ENCODE results near the gene ZCCHC7. TPM values are rescaled to one million over a fixed set of nuclear protein-coding genes. Genes with fewer than 3 reads are reported as not detected.

ZCCHC7 gene
- total and polyA plus RNA-seq, 2 of the 8 experiments (the other 6 are each of a cell fraction or from before 2014, with no cell fraction given), result 12.2 to 27.5 TPM

GRCh38 chr9:37292896-37293295 is 172.5 kb downstream of the ZCCHC7 start:
- H2BK15ac ChIP-seq (ENCODE audit: low read length), result no peak overlapping the region
- H3K14ac ChIP-seq (ENCODE audit: insufficient read length), result no peak overlapping the region
- no peak overlapping the region for H2BK5ac ChIP-seq (ENCODE audit: low read depth, low read length)
- H3K36me3 ChIP-seq (ENCODE audit: control insufficient read depth in 2 of 4, insufficient read depth in 4 of 4, low read length in 3 of 4), result no peaks in the 10 kb centered on the region
- no peaks in the 10 kb centered on the region; a peak in 2 of 7 replicates for H3K4me1 ChIP-seq (replicated peaks in 1 of 4; ENCODE audit: control insufficient read depth in 3 of 4, insufficient read depth in 4 of 4, low read length in 3 of 4)
- no peak overlapping the region for H3K27ac ChIP-seq (ENCODE audit: low read depth, low read length)
- H3K27me3 ChIP-seq (replicated peaks in 1 of 4; ENCODE audit: control insufficient read depth in 3 of 4, extremely low read depth in 1 of 4, insufficient read depth in 3 of 4, low read length in 3 of 4), result no peaks in the 10 kb centered on the region; a peak in 1 of 7 replicates
- no peaks in the 10 kb centered on the region for H4K20me1 ChIP-seq (replicated peaks in 1 of 2; ENCODE audit: control insufficient read depth in 1 of 2, insufficient read depth in 2 of 2, low read length in 2 of 2)
- H3K9ac ChIP-seq (replicated peaks in 1 of 4; ENCODE audit: extremely low read depth in 1 of 4, low read depth in 3 of 4, low read length in 3 of 4), result no peak overlapping the region
- no peak overlapping the region for H3K56ac ChIP-seq (replicated peaks; ENCODE audit: insufficient read length, low read depth, low read length)
- no peak overlapping the region for H2BK20ac ChIP-seq (ENCODE audit: low read length)
- no peak overlapping the region for H3K4me3 ChIP-seq (ENCODE audit: extremely low read depth in 1 of 4, insufficient read depth in 2 of 4, low read depth in 3 of 4, low read length in 4 of 4)
- no peaks in the 10 kb centered on the region for H3K9me3 ChIP-seq (ENCODE audit: insufficient read depth in 2 of 2, low read depth in 1 of 2, low read length in 1 of 2)
- no peaks in the 10 kb centered on the region; the same call in 1 of the 2 replicates for H3K79me1 ChIP-seq (ENCODE audit: low read depth, low read length)
- DNase-seq (ENCODE audit: low read depth in 1 of 2, low spot score in 2 of 2), result no peak
- no peaks in the 10 kb centered on the region for H3K79me2 ChIP-seq (ENCODE audit: control insufficient read depth in 1 of 2, insufficient read depth in 2 of 2, low read length in 2 of 2)
- H2BK120ac ChIP-seq (replicated peaks; ENCODE audit: low read depth, low read length), result no peak overlapping the region
- ChIA-PET POLR2A (ENCODE audit: partially characterized antibody) (interaction anchor here (0.7 kb wide), 1 partner anchor 540 kb away, joined by 3 read pairs; no protein-coding TSS in a partner anchor), CTCF (ENCODE audit: partially characterized antibody) (no interaction called here)
- no peak overlapping the region for H4K5ac ChIP-seq (ENCODE audit: insufficient read length, low read depth, low read length)
- no peak overlapping the region for H3K4ac ChIP-seq (replicated peaks; ENCODE audit: insufficient read length, low read depth, low read length)
- H3K23me2 ChIP-seq (ENCODE audit: low read depth, low read length), result no peaks in the 10 kb centered on the region; the same call in 1 of the 2 replicates
- H4K8ac ChIP-seq (ENCODE audit: extremely low read depth, insufficient read depth, low read length), result no peak overlapping the region
- H2AK5ac ChIP-seq (ENCODE audit: low read depth, low read length), result no peak overlapping the region
- TF ChIP-seq HDAC2 (IDR thresholded peaks at IDR 0.05; ENCODE audit: borderline replicate concordance in 1 of 2, low read depth in 2 of 2, low read length in 2 of 2), result no peak
- no peak for TF ChIP-seq CEBPB (IDR thresholded peaks at IDR 0.05; ENCODE audit: low read depth, low read length)
- no peak for TF ChIP-seq CBX8 (IDR thresholded peaks at IDR 0.05; ENCODE audit: borderline replicate concordance, low read depth, low read length)
- no peak for TF ChIP-seq KDM4A (IDR thresholded peaks at IDR 0.05; ENCODE audit: low read depth, low read length, severe bottlenecking)
- no peak for TF ChIP-seq TBP (IDR thresholded peaks at IDR 0.05; ENCODE audit: low read depth, low read length)
- no peak for TF ChIP-seq POLR2AphosphoS5 (IDR thresholded peaks at IDR 0.05; ENCODE audit: low read depth, low read length)
- TF ChIP-seq TAF7 (optimal IDR thresholded peaks at IDR 0.05; ENCODE audit: borderline replicate concordance, low read depth, low read length), result no peak
- no peak for TF ChIP-seq MAX (IDR thresholded peaks at IDR 0.05)
- no peak for TF ChIP-seq TEAD4 (IDR thresholded peaks at IDR 0.05; ENCODE audit: low read depth, low read length)
- no peak for TF ChIP-seq SIX5 (IDR thresholded peaks at IDR 0.05; ENCODE audit: low read depth, low read length)
- H2AFZ ChIP-seq (ENCODE audit: low read length), result no peak overlapping the region
- no peak overlapping the region for H3K18ac ChIP-seq (ENCODE audit: extremely low read depth, low read length)
- no peak for FAIRE-seq
- no peak overlapping the region for H4K91ac ChIP-seq (replicated peaks; ENCODE audit: insufficient read length, low read length)
- no peak overlapping the region for H2BK12ac ChIP-seq (ENCODE audit: low read depth, low read length)
- no peak overlapping the region for H3K23ac ChIP-seq (ENCODE audit: insufficient read length)
- H3K4me2 ChIP-seq (ENCODE audit: insufficient read depth in 1 of 2, low read depth in 2 of 2, low read length in 2 of 2), result no peak overlapping the region
